ENCODE data around the gene KLF16.

KLF16 gene

DNA sequence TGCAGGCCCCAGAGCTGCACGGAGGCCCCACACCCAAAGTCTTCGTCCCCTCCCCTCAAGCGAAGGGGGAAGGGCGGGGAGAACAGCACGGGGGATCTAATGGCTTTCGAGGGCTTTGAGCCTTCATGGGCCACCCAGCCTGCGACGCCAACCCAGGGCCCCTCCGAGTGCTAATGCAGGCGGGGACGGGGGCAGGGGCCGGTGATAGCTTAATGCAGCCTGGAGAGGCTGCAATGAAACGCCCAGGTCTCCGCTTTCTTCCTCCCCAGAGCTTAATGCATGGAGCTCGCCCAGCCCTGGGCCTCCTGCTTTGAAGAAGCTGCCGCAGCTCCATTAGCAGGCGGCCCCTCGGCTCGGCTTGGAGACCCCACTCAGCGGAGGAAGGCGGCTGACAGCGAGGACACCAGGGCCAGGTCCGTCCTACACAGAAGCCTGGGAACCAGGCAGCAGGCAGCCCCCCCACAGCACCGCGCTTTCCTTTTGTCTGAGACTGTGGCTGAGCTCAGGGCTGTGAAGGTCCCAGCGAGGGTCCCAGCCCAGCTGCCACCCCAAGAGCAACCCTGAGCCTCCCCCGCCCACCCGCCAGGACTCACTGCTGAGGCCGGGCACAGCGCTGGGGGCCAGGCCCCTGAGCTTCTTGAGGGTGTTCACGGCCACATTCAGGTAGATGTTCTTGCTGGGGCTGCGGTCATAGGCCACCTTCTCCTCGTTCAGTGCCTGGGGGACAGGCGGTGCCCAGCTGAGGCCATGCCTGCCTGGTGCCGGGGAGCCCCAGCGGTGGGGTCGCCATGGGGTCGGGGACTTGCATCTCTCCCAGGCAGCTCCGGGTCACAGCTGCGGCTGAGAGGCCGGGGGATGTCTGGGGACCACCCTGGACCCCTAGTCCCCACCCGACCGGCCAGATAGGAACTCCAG is 43.8 kb downstream of the KLF16 start:
- Histone ChIP-seq H2BK15ac (replicated peaks; ENCODE audit: low read depth) (no peak overlapping the region), H3K27me3 (ENCODE audit: insufficient read depth, low read length, poor library complexity) (no peaks in the 10 kb centered on the region), H3K79me2 (ENCODE audit: control insufficient read depth, insufficient read depth, low read length) (no peaks in the 10 kb centered on the region), H3K4ac (ENCODE audit: low read depth, low read length) (no peak overlapping the region), H4K5ac (ENCODE audit: low read length) (no peak overlapping the region), H3K4me3 (ENCODE audit: low read length) (no peak overlapping the region), H3K18ac (ENCODE audit: low read length) (no peak overlapping the region), H4K8ac (ENCODE audit: low read depth, low read length) (no peak overlapping the region), H3K4me1 (ENCODE audit: control insufficient read depth, low read depth, low read length) (no peaks in the 10 kb centered on the region), H3K23ac (ENCODE audit: low read length) (no peak overlapping the region), H3K56ac (ENCODE audit: low read length) (no peak overlapping the region), H2AK5ac (ENCODE audit: low read length) (no peak overlapping the region), H2BK5ac (ENCODE audit: low read length) (no peak overlapping the region), H3K36me3 (ENCODE audit: control insufficient read depth, insufficient read depth, low read length) (peaks cover 9% of the 10 kb centered on the region), H3K9ac (ENCODE audit: low read length) (no peak overlapping the region), H3K4me2 (ENCODE audit: low read length) (no peak overlapping the region), H3K79me1 (ENCODE audit: low read length) (no peaks in the 10 kb centered on the region), H2BK120ac (ENCODE audit: low read depth, low read length) (no peak overlapping the region), H3K27ac (ENCODE audit: low read depth, low read length) (no peak overlapping the region)
- DNase-seq = no peak
- WGBS (ENCODE audit: extremely low coverage, insufficient coverage, low lambda C conversion rate) = no CpG with 5 or more reads among the region's 43 CpGs

DNA sequence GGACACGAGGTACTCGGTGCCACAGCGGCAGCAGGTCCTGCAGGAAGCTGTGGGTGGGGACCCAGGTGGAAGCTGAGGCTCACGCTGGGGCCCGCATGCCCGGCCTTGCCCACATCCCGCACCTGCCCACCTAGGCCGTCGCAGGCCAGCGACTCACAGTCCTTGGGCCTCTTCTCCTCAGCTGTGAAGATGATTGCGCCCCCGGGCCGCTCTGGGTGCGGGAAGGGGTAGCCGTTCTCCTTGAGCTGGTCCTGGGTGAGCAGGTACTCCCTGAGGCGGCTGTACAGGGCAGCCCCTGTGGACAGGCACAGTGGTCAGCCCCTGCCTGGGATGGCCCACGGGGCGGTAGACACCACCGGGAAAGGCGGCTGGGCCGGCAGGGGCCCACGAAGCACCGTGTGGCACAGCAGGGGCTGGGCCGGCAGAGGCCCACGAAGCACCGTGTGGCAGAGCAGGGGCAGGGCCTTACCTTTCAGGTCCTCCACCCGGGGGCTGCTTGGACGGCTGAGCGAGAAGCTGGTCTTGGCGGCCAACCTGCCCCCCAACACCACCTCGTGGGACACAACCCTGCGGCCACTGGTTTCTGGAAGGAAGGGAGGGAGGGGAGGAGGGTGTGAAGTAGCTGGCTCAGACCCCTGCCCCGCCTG is 44.7 kb downstream of the KLF16 start:
- no peaks in the 10 kb centered on the region for H3K27me3 ChIP-seq (ENCODE audit: insufficient read depth, low read length, poor library complexity)
- no peak overlapping the region for H3K9ac ChIP-seq (ENCODE audit: low read length)
- H4K5ac ChIP-seq (ENCODE audit: low read length) = no peak overlapping the region
- H2BK120ac ChIP-seq (ENCODE audit: low read depth, low read length) = no peak overlapping the region
- H3K4me1 ChIP-seq (ENCODE audit: control insufficient read depth, low read depth, low read length) = no peaks in the 10 kb centered on the region
- H3K4ac ChIP-seq (ENCODE audit: low read depth, low read length) = no peak overlapping the region
- DNase-seq = no peak
- H3K4me2 ChIP-seq (ENCODE audit: low read length) = no peak overlapping the region
- no peak overlapping the region for H3K56ac ChIP-seq (ENCODE audit: low read length)
- no peak overlapping the region for H3K4me3 ChIP-seq (ENCODE audit: low read length)
- H3K36me3 ChIP-seq (ENCODE audit: control insufficient read depth, insufficient read depth, low read length) = peaks cover 9% of the 10 kb centered on the region
- no peak overlapping the region for H3K23ac ChIP-seq (ENCODE audit: low read length)
- WGBS (ENCODE audit: extremely low coverage, insufficient coverage, low lambda C conversion rate) = no CpG with 5 or more reads among the region's 33 CpGs
- no peak overlapping the region for H3K27ac ChIP-seq (ENCODE audit: low read depth, low read length)
- no peaks in the 10 kb centered on the region for H3K79me1 ChIP-seq (ENCODE audit: low read length)
- H2BK5ac ChIP-seq (ENCODE audit: low read length) = no peak overlapping the region
- no peaks in the 10 kb centered on the region for H3K79me2 ChIP-seq (ENCODE audit: control insufficient read depth, insufficient read depth, low read length)
- H2AK5ac ChIP-seq (ENCODE audit: low read length) = no peak overlapping the region
- H4K8ac ChIP-seq (ENCODE audit: low read depth, low read length) = no peak overlapping the region
- H3K18ac ChIP-seq (ENCODE audit: low read length) = no peak overlapping the region
- no peak overlapping the region for H2BK15ac ChIP-seq (replicated peaks; ENCODE audit: low read depth)

DNA sequence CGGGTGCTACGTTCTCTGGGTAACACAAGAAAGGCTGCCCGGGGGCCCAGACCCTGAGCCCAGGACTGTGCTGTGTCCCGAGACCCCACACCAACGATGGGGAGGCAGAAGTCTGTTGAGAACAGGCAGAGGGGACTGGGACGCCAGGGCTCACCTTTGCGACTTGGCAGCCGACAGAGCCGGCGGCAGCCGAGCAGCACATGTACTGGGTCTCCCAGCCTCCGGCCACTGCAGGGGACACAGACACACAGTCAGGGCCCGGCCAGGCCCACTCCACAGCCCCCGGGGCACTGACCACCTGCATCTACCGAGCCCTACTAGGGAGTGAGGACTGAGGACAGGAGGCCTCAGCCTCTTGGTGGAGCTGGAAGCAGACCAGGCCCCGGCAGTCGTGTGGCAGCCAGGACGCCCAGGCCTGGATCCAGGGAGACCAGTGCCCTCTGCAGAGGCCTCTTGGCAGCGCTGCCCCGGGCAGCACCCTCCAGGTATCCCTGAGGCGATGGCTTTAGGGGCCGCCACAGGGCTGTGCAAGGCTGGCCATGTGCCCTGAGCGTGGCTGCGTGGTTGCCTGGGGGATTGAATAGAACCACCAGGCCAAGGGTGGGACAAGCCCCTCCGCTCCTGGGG is 45.7 kb downstream of the KLF16 start:
- no CpG with 5 or more reads among the region's 25 CpGs for WGBS (ENCODE audit: extremely low coverage, insufficient coverage, low lambda C conversion rate)
- no peak overlapping the region for H3K9ac ChIP-seq (ENCODE audit: low read length)

DNA sequence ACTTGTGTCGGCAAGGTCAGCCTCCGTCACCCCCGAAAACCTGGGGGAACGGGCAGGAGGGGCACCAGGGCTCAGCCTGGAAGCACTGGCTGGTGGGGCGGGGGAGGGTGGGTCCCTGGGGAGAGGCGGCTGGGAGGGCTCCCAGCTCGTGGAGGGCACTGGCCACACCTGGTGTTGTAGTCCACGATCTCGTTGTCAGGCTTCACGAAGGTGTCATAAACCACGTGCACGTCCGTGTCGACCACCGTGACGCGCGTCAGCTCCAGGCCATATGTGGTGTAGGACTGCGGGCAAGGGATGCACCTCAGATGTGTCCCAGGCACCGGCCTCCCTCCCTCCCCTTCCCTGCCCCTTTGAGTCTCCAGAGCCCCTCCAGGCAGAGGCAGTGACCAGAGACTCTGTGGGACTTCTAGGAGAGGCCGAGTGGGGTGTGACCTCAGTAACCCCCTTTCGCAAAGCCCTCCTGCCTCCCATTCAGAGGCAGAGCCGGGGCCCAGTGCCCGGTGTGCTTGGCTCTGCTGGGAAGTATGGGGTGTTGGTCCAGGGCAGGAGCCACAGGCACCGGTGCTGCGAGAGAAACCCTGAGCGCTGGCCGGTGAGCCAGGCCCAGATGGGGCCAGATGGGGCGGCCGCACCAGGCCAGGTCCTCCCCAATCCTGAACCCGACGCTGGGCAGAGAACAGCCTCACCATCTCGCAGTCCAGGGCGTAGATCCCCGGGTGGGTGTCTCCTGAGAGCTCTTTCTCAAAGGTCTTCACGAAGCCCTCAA is 46.7 kb downstream of the KLF16 start:
- H3K27me3 ChIP-seq (ENCODE audit: insufficient read depth, low read length, poor library complexity) = no peaks in the 10 kb centered on the region
- H3K23ac ChIP-seq (ENCODE audit: low read length) = no peak overlapping the region
- H4K5ac ChIP-seq (ENCODE audit: low read length) = no peak overlapping the region
- no peak for DNase-seq
- no peak overlapping the region for H3K27ac ChIP-seq (ENCODE audit: low read depth, low read length)
- no peaks in the 10 kb centered on the region for H3K4me1 ChIP-seq (ENCODE audit: control insufficient read depth, low read depth, low read length)
- H3K79me1 ChIP-seq (ENCODE audit: low read length) = no peaks in the 10 kb centered on the region
- no peak overlapping the region for H3K4me2 ChIP-seq (ENCODE audit: low read length)
- no peak overlapping the region for H3K4ac ChIP-seq (ENCODE audit: low read depth, low read length)
- H3K56ac ChIP-seq (ENCODE audit: low read length) = no peak overlapping the region
- WGBS (ENCODE audit: extremely low coverage, insufficient coverage, low lambda C conversion rate) = no CpG with 5 or more reads among the region's 36 CpGs
- no peak overlapping the region for H3K9ac ChIP-seq (ENCODE audit: low read length)
- H4K8ac ChIP-seq (ENCODE audit: low read depth, low read length) = no peak overlapping the region
- no peak overlapping the region for H2AK5ac ChIP-seq (ENCODE audit: low read length)
- no peak overlapping the region for H2BK5ac ChIP-seq (ENCODE audit: low read length)
- H3K79me2 ChIP-seq (ENCODE audit: control insufficient read depth, insufficient read depth, low read length) = no peaks in the 10 kb centered on the region
- no peak overlapping the region for H2BK15ac ChIP-seq (replicated peaks; ENCODE audit: low read depth)
- no peak overlapping the region for H3K4me3 ChIP-seq (ENCODE audit: low read length)
- H3K36me3 ChIP-seq (ENCODE audit: control insufficient read depth, insufficient read depth, low read length) = peaks cover 9% of the 10 kb centered on the region
- no peak overlapping the region for H3K18ac ChIP-seq (ENCODE audit: low read length)
- H2BK120ac ChIP-seq (ENCODE audit: low read depth, low read length) = no peak overlapping the region

More for the DNA sequence above, 45.7 kb downstream of the KLF16 start:
- no peak overlapping the region for H2BK5ac ChIP-seq (ENCODE audit: low read length)
- no peak overlapping the region for H3K27ac ChIP-seq (ENCODE audit: low read depth, low read length)
- H3K4me1 ChIP-seq (ENCODE audit: control insufficient read depth, low read depth, low read length) = no peaks in the 10 kb centered on the region
- H3K79me2 ChIP-seq (ENCODE audit: control insufficient read depth, insufficient read depth, low read length) = no peaks in the 10 kb centered on the region
- no peak overlapping the region for H2BK15ac ChIP-seq (replicated peaks; ENCODE audit: low read depth)
- H4K8ac ChIP-seq (ENCODE audit: low read depth, low read length) = no peak overlapping the region
- no peak overlapping the region for H4K5ac ChIP-seq (ENCODE audit: low read length)
- no peak overlapping the region for H3K4me3 ChIP-seq (ENCODE audit: low read length)
- H2AK5ac ChIP-seq (ENCODE audit: low read length) = no peak overlapping the region
- H3K36me3 ChIP-seq (ENCODE audit: control insufficient read depth, insufficient read depth, low read length) = peaks cover 9% of the 10 kb centered on the region
- H3K79me1 ChIP-seq (ENCODE audit: low read length) = no peaks in the 10 kb centered on the region
- H3K23ac ChIP-seq (ENCODE audit: low read length) = no peak overlapping the region
- no peak overlapping the region for H3K56ac ChIP-seq (ENCODE audit: low read length)
- no peak overlapping the region for H3K18ac ChIP-seq (ENCODE audit: low read length)
- H3K4me2 ChIP-seq (ENCODE audit: low read length) = no peak overlapping the region
- H3K27me3 ChIP-seq (ENCODE audit: insufficient read depth, low read length, poor library complexity) = no peaks in the 10 kb centered on the region
- no peak overlapping the region for H2BK120ac ChIP-seq (ENCODE audit: low read depth, low read length)
- no peak overlapping the region for H3K4ac ChIP-seq (ENCODE audit: low read depth, low read length)
- no peak for DNase-seq

DNA sequence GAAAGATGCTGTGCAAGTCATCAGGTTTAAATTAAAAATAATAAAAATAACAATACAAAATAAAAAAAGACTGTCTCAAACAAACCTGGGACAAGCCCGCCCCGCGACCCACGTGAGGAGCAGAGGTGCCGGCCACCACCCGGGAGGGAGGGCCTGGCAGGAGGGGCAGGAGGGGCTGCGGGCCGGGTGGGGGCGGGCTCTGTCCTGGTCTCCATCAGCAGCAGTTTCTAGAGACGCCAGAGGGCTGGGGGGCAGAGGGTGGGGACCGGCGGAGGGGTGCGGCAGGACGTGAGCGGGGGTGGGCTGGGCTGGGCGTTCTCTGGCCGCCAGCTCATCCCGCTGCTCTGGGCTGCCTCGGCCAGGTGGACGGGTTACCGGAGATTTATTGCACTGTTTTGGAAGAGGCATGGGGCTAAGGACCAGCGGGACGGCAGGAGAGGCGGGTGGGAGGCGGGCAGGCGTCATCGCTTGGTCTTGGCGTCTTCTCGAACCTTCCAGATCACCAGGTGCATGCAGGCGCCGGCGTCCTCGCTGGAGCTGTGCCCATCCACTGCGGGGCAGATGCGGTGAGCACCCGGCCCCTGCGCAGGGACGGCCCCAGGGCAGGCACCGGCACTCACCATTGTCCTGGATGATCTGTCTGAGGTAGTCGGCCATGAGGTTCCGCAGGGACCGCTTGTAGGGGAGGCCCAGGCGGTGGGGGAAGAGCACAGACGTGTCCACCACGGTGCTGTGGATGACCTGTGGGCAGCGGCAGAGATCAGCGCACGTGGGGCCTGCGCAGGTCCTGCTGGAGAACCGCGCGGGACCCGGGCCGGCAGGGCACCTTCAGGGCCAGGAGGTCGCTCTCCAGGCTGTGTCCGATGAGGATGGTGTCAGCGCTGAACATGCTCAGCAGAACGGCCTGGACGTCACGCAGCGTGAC is 47.5 kb downstream of the KLF16 start:
- no CpG with 5 or more reads among the region's 61 CpGs for WGBS (ENCODE audit: extremely low coverage, insufficient coverage, low lambda C conversion rate)
- Histone ChIP-seq H3K18ac (ENCODE audit: low read length) (no peak overlapping the region), H3K79me2 (ENCODE audit: control insufficient read depth, insufficient read depth, low read length) (no peaks in the 10 kb centered on the region)

More for the DNA sequence above, 47.5 kb downstream of the KLF16 start:
- H3K4me1 ChIP-seq (ENCODE audit: control insufficient read depth, low read depth, low read length) = no peaks in the 10 kb centered on the region
- no peak for DNase-seq
- H2AK5ac ChIP-seq (ENCODE audit: low read length) = no peak overlapping the region
- H2BK120ac ChIP-seq (ENCODE audit: low read depth, low read length) = no peak overlapping the region
- no peak overlapping the region for H3K56ac ChIP-seq (ENCODE audit: low read length)
- H2BK15ac ChIP-seq (replicated peaks; ENCODE audit: low read depth) = no peak overlapping the region
- H3K9ac ChIP-seq (ENCODE audit: low read length) = no peak overlapping the region
- H4K5ac ChIP-seq (ENCODE audit: low read length) = no peak overlapping the region
- no peak overlapping the region for H3K23ac ChIP-seq (ENCODE audit: low read length)
- H4K8ac ChIP-seq (ENCODE audit: low read depth, low read length) = no peak overlapping the region
- H3K4ac ChIP-seq (ENCODE audit: low read depth, low read length) = no peak overlapping the region
- no peak overlapping the region for H3K4me3 ChIP-seq (ENCODE audit: low read length)
- no peak overlapping the region for H2BK5ac ChIP-seq (ENCODE audit: low read length)
- peaks cover 7% of the 10 kb centered on the region for H3K36me3 ChIP-seq (ENCODE audit: control insufficient read depth, insufficient read depth, low read length)
- H3K27ac ChIP-seq (ENCODE audit: low read depth, low read length) = no peak overlapping the region
- H3K79me1 ChIP-seq (ENCODE audit: low read length) = no peaks in the 10 kb centered on the region
- no peak overlapping the region for H3K4me2 ChIP-seq (ENCODE audit: low read length)
- no peaks in the 10 kb centered on the region for H3K27me3 ChIP-seq (ENCODE audit: insufficient read depth, low read length, poor library complexity)
